A673 (cell line): ENCODE measurements around the gene ZNF324B. TPM values are rescaled to one million over a fixed set of nuclear protein-coding genes. Genes with fewer than 3 reads are reported as not detected.

Source experiments
- BruUV-seq: library from RNA; stranded (reverse); fragments of 400-500 nt; replicated peaks from 2 replicates; lab custom pipeline; 2021; lab: Mats Ljungman, UMichigan
- CTCF ChIA-PET: fragments of 300-600 bp; sonication (Branson Sonifier 250); formaldehyde crosslinking; loops from one replicate; lab custom pipeline; 2022; ENCODE audit warnings: antibody characterized with exemption; lab: Charles Lee
- POLR2A ChIA-PET: fragments of 300-600 bp; sonication (Branson Sonifier 250); formaldehyde crosslinking; loops from one replicate; lab custom pipeline; 2022; ENCODE audit warnings: antibody characterized with exemption; ENCODE audit not compliant: low non-redundant PET; lab: Charles Lee
- DNase-seq: peaks from one replicate; pipeline ENCODE4 v3.0.0-alpha.2; 2015; ENCODE audit warnings: low spot score
- H3K27ac ChIP-seq: fragments of 200-600 bp; sonication (generic); 2 replicates; pipeline ENCODE4 v1.5.1; 2016; ENCODE audit warnings: mixed run types, low read depth, mild to moderate bottlenecking, mixed read lengths, antibody characterized with exemption, low read length; ENCODE audit not compliant: poor library complexity, severe bottlenecking
- H3K27me3 ChIP-seq: fragments of 200-600 bp; sonication (generic); replicated peaks from 2 replicates; pipeline ENCODE4 v1.6.1; 2017; ENCODE audit warnings: mixed run types, low read depth, mild to moderate bottlenecking, mixed read lengths, antibody characterized with exemption, low read length; ENCODE audit not compliant: insufficient read depth, poor library complexity
- H3K36me3 ChIP-seq: fragments of 200-600 bp; sonication (generic); 2 replicates; pipeline ENCODE4 v1.6.1; 2016; ENCODE audit warnings: mixed run types, mild to moderate bottlenecking, mixed read lengths, antibody characterized with exemption, low read length; ENCODE audit not compliant: insufficient read depth, poor library complexity, severe bottlenecking
- H3K4me1 ChIP-seq: fragments of 200-600 bp; sonication (generic); 2 replicates; pipeline ENCODE4 v1.6.1; 2017; ENCODE audit warnings: mixed run types, mild to moderate bottlenecking, mixed read lengths, antibody characterized with exemption, low read length; ENCODE audit not compliant: insufficient read depth, poor library complexity, severe bottlenecking
- H3K4me3 ChIP-seq: fragments of 200-600 bp; sonication (generic); 2 replicates; pipeline ENCODE4 v1.5.1; 2016; ENCODE audit warnings: low read depth, mixed run types, mild to moderate bottlenecking, mixed read lengths, low read length; ENCODE audit not compliant: poor library complexity, severe bottlenecking
- H3K9me3 ChIP-seq: fragments of 200-600 bp; sonication (generic); 2 replicates; pipeline ENCODE4 v1.6.1; 2016; ENCODE audit warnings: mixed run types, low read depth, mild to moderate bottlenecking, mixed read lengths, antibody characterized with exemption, low read length; ENCODE audit not compliant: poor library complexity, severe bottlenecking
- EZH2 ChIP-seq: fragments of 200-600 bp; sonication (generic); IDR thresholded peaks from 2 replicates; pipeline ENCODE4 v1.6.1; 2017; ENCODE audit warnings: borderline replicate concordance, low read depth, mild to moderate bottlenecking, mixed read lengths, antibody characterized with exemption, low read length; ENCODE audit not compliant: poor library complexity, severe bottlenecking
- intact Hi-C: fragments of 100-400 bp; cut with micrococcal nuclease; formaldehyde crosslinking; loops from one replicate; pipeline ENCODE4 v1.10.0; 2022; ENCODE audit not compliant: unreplicated experiment
- total RNA-seq: library from RNA; stranded (reverse); gene quantifications from 2 replicates; pipeline ENCODE4 v1.2.3, GENCODE V29; 2021
- TF ChIP-seq, protein P1 (sequence below): fragments of 300-800, 200-600 bp; sonication (generic); conservative IDR thresholded peaks from 2 replicates; pipeline ENCODE4 v1.5.1; 2017; ENCODE audit warnings: low read depth, mild to moderate bottlenecking, antibody characterized with exemption, low read length, moderate library complexity, mixed read lengths

ZNF324B gene
- total RNA-seq, 1 experiment from 2014 or later, result 6.8 TPM

DNA sequence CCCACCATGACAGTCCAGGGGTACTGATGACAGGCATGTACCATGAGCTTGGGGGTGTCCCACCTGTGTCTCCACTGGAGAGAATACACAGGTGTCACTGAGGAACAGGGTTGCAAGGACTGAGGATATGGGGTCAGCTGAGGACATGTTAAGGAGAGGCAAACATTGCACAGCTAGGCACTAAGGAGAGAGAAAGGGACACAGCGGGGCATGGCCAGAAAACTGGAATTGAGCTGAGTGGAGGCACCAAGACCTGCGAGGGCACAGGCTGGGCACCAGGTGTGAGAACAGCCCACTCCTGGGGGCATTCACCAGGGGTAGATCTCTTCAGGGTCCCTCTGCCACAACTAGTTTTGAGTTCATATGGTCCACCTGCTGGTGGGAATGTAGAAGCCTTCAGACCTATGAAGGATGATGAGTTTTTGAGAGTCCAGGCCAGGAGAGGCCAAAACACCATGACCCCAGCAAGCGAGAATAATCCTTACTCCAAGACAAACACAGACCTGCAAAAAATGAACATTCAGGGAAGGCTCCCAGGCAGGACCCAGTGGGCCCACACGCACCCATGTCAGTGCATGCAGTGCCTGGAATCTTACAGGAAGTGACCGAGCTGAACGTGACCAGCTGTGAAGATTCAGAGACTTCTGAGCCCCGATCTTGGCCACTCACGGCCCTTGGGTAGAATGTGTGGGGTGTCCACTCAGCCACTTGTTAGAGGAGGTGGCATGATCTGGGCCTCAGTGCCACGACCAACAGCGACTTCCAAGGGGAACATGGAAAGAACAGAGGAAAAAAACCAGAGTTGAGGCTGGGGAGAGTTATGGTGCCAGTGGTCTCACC is 44.4 kb upstream of the ZNF324B start:
- Histone ChIP-seq H3K4me3 (peak overlapping the region; percentile 94), H3K9me3 (no peaks in the 10 kb centered on the region), H3K4me1 (peaks cover 7% of the 10 kb centered on the region), H3K27ac (peak overlapping the region; percentile 91), H3K27me3 (no peaks in the 10 kb centered on the region), H3K36me3 (no peaks in the 10 kb centered on the region)
- CTCF ChIA-PET, result no interaction called here
- intact Hi-C loops, result no loop called here
- TF ChIP-seq EZH2, result no peak
- TF ChIP-seq, protein P1, sequence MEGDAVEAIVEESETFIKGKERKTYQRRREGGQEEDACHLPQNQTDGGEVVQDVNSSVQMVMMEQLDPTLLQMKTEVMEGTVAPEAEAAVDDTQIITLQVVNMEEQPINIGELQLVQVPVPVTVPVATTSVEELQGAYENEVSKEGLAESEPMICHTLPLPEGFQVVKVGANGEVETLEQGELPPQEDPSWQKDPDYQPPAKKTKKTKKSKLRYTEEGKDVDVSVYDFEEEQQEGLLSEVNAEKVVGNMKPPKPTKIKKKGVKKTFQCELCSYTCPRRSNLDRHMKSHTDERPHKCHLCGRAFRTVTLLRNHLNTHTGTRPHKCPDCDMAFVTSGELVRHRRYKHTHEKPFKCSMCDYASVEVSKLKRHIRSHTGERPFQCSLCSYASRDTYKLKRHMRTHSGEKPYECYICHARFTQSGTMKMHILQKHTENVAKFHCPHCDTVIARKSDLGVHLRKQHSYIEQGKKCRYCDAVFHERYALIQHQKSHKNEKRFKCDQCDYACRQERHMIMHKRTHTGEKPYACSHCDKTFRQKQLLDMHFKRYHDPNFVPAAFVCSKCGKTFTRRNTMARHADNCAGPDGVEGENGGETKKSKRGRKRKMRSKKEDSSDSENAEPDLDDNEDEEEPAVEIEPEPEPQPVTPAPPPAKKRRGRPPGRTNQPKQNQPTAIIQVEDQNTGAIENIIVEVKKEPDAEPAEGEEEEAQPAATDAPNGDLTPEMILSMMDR, result peak; percentile 49
- POLR2A ChIA-PET, result no interaction called here
- no peak for DNase-seq
- BruUV-seq, result no TSS peak

DNA sequence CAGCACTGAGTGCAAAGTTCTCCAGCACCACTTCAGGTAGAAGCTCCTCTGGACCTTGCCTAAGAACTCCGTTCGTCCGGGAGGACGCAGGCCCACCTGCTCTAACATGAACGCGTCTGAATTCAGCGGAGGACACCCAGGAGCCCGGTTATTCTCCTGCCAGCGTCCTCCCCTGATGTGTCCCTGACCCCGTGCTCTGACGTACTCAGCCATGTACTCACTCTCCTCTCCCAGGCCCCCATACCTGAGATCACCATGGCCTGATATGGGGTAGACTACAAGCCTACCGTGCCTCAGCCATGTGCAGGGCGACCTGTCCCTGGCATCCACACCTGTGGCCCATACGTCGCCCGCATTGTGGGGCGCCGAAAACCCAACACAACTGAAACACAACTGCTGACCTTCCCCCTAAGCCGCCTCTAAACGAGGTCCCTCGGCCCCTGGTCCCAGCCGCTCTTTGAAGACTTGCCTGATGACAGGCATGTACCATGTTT is 43.7 kb upstream of the ZNF324B start:
- ChIA-PET CTCF (no interaction called here), POLR2A (no interaction called here)
- intact Hi-C loops, result no loop called here
- Histone ChIP-seq H3K27me3 (no peaks in the 10 kb centered on the region), H3K36me3 (no peaks in the 10 kb centered on the region), H3K9me3 (no peaks in the 10 kb centered on the region), H3K4me1 (peaks cover 7% of the 10 kb centered on the region), H3K4me3 (peak overlapping the region; percentile 94), H3K27ac (peak overlapping the region; percentile 91)
- TF ChIP-seq, protein P1, result no peak
- BruUV-seq, result TSS peak; percentile 91
- no peak for DNase-seq

DNA sequence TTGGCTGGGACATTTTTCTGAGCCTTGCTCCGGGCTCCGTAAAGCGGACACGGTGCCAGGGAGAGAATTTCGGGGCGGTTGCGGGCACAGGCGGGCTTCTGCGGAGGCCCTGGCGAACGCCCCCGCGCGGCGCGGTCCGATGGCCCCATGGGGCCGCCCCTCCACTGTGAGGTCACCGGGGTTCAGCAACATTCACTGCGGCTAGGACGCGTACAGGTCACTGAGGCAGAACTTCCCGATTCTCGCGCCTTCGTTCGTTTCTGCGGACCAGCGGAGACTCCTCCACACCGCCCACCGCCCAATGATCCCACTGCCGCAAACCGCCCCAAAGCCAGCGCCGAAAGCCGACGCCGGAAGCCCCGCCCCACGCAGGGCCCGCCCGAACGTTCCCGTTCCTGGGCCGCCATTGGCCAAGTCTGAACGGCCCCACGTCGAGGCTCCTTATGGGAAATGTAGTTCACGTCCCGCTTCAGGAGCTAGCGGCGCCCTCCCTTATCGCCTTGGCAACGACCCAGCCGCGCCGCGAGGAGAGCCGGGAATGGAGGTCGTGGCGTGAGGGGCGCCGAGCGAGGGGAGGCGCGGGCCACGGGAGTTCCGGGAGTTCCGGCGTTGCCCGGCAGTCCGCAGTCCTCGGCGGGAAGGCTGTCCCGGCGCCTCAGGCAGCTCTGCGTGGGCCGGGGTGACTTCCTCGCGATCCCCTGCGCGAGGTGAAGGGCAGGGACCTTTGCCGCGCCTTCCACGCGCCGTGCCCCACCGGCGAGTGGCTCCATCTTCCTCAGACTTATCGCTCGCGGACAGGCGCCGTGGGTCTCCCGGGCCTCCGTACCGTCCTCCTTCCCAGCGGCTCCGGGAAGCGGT is 43.0 kb upstream of the ZNF324B start, which contains the start of gene ZNF584:
TSS of gene ZNF584 (plus strand) at position 498 of the 858 bp plus-strand sequence. CDS start 499 bp downstream, outside the sequence.
- Histone ChIP-seq H3K4me3 (peak within 1 kb of the TSS; percentile 94), H3K27me3 (no peaks in the 10 kb centered on the region), H3K9me3 (peaks cover 5% of the 10 kb centered on the region), H3K36me3 (no peaks in the 10 kb centered on the region), H3K27ac (peak within 1 kb of the TSS; percentile 91), H3K4me1 (peaks cover 4% of the 10 kb centered on the region)
- peak; percentile 98 for DNase-seq
- POLR2A ChIA-PET, result interaction anchor here (0.6 kb wide), 1 partner anchor 21 kb away, joined by 3 read pairs; the partner anchor contains the start of gene RPS5
- intact Hi-C loops, result no loop called here
- TF ChIP-seq EZH2, result no peak
- TF ChIP-seq, protein P1, result no peak; the same call in 1 of the 2 replicates
- CTCF ChIA-PET, result no interaction called here
- no TSS peak for BruUV-seq
